ENCODE measurements around the gene MRE11. TPM values are rescaled to one million over a fixed set of nuclear protein-coding genes. Genes with fewer than 3 reads are reported as not detected.
"Not testable (repeated sequence)": the region's sequence is repeated elsewhere in the genome, so short reads cannot be mapped to it uniquely, and the experiment has no call there.

The MRE11 gene
- total RNA-seq, 1 donor from 2014 or later = 12.3 TPM

DNA sequence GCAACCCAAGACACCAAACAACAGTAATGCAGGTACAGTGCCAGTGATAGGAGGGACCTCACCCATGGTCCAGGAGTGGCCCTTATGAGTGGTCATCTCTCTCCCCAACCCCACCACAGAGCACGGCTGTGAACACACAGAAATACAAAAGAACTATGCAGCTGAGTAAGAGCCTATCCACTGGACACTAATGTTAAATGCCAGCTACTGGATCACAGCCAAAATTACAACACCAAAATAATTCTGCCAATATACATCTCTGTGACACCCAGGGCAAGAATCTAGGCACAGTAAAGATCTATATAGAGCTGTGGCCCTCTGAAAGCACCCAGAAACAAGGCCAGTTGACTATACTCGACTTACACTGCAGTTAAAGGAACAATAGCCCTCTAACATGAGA lies 69.6 kb downstream of the MRE11 start:
- DNase-seq (ENCODE audit: low read depth in 2 of 2) = no peak

DNA sequence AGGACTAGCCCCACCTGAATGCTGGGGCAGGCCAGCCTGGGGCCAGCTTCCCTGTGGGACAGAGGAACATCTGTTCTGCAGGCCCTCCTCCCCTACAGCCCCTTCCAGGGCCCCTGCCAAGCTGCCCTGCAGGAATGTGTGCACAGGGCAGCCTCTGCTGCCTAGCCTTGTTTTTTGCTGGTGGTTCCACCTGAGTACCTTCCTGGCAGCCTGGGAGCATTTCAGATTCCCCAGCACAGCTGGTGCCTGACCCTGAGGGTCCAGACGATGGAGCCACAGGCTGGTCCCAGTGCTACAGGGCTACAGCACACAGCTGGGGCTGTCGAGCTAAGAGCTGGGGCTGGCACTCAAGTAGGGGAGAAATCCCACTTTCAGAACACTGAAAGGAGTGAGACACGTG lies 70.1 kb downstream of the MRE11 start:
- DNase-seq (ENCODE audit: low read depth in 2 of 2) = no peak

DNA sequence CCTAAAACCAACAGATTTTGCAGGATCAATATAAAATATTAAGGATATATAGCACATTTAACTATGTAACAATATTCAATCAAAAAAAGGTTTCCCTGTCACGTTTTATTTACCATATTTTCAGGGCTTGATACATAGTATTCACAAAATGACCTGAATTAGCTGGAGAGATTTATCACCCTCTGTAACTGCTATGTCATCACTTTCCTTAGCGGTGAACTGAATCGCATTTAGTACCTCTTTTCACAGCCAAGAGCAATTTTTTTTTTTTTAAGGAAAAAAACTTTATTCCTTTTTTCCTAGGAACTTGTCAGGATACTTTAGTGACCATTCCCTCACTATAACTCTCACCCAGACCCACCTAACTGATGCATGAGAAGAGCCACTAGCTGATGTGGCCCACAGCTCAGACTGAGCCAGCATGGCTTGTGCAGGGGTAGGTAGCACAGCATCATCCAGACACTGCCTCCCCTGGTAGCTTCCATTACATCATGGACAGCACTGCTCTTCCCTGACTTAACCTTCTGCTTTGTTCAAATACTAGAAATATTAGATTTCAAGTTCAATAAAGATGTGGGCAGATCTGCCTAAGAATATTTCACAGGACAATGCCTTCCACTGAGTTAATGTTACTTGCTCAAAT lies 75.4 kb downstream of the MRE11 start:
- DNase-seq (ENCODE audit: low read depth in 2 of 2) = no peak

DNA sequence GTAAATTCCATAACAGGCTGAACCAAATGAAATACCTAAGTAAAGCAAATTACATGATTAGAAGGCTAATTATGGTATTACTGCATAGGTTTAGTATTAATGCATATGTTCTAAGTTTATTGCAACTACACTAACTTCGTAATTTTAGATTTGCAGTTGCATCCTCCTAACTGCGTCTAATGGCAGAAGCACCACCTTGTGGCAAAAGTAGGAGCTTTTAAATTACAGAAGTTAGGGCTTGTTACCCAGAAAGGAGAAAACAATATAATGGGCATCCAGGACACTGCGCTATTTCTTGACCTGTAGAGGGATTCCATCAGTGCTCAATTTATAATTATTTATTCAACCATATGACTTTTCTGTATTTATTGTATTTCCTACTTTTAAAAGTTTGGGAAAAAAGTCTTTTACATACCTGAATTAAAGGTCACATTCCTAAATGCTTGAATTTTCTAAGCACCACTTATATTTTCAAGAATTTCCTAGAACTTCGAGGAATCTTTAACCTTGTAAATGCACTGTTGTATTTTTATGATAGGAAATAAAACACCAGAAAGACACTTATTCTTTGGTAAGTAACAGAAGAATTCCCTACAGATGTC lies 76.2 kb downstream of the MRE11 start:
- peak in 1 of 2 donors; percentile 38 for DNase-seq (ENCODE audit: low read depth in 2 of 2)

DNA sequence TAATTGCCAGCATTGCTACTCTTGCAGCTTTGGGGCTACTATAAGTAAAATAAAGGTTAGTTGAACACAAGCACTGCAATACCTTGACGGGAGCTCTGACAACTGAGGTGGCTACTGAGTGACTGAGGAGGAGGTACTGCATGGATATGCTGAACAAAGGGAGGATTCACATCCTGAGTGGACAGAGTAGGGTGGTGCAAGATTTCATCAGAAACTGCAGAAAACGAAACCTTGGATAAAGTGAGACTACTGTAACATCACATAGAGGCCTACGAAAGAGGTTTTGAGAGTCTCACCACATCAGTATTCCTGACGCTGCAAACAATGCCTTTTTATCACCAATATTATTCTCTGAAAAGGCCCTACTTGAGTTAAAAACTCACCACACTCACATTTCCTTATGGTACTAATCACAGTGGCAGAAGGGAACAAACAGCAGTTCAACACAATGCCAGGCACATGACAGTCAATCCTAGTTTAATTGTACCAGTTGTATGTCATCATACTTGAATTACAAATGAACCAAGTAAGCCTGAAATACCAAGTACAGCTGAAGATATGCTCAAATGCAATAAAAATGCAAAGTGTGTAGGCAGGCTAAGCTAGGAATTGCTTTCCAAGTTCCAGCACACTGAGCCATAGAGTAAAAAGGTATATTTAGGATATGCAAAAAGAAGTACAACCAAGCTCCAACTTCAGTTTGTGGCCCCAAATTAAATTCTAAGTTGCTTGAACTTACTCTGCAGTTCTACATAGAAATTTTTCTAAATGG lies 88.4 kb downstream of the MRE11 start:
- DNase-seq (ENCODE audit: low read depth in 2 of 2) = no peak

DNA sequence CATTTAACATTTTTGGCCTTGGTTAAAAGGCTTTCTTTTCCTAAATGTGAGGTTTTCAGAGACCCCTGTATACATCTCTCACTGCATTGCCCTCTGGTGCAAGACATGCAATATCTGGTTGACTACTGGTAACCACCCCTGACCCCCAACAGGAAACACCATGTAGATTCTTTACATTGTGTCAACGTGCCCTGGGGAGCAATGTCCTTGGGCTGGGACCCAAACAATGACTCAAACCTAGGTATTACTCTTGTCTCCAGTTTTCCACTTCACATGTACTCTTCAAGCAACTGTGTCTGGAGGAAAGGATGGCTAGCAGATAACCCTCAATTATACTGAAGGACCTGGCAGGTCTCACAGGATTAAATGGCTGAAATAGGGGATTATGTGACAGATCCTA lies 91.3 kb downstream of the MRE11 start:
- DNase-seq (ENCODE audit: low read depth in 2 of 2) = no peak

DNA sequence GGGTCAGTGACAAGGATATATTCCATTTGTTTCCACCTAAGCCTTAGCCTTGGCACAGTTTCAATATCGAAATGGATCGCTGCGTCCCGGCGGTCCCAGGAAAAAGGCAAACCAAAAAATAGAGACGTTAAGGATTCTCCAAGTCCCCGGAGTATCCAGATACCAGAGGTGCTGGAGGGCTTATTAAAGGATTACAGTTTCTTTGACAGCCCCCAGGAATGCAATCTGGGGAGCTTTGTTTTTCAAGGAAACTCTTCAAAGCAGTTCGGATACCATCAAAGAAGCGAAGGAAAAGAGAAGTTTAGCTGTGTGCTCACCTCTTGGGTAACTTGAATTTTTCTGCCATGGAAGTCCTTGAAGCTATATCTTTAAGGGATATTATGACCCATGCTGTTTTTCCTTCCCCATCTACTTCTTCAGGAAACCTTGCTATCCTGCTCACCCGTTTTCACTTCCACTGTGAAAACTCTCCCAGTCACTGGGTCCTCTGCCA lies 91.8 kb downstream of the MRE11 start:
- no peak for DNase-seq (ENCODE audit: low read depth in 2 of 2)

DNA sequence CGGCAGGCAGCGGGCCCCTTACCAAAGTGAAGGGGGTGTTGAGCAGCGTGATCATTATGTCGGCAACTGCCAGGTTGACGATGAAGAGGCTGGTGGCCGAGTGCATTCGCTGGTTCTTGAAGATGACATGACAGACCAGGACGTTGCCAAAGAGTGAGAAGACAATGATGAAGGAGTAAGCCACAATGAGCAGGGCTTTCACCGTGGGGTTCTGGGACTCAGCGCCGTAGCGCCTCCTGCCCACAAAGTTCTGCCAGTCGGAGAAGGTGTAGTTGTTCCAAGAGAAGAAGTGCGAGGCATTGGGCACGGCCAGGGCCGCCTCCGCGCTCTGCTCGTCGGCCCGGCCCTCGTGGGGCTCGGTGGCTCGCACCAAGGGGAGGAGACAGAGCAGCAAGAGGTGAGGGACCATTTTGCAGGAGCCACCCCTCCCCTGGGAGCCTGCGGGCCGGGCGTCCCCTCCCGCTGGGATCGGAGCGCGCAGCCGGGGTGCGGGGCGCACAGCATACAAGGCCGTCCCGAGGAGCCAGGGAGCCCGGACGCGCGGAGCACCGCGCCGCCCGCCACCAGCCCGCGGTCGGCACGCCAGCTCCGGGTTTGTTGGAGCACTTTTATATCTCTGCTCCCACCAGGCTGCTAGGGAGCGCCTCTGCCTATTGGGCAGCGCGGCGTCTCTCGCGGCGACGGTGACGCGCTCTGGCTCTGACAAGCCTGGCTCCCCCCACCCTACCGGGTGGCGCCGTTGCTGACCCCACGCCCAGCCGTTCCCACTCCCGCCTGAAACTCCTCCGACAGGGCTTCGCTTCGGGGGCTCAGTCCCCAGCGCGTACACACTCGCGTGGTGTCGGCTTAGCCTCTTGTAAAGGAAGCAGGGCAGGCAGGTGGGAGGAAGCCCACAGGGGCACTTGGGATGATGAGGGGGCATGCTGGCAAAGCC lies 92.5 kb downstream of the MRE11 start, which contains the start of gene GPR83:
Gene GPR83, minus strand, starts transcription at position 581 of the 934 bp plus-strand sequence. Its CDS starts 172 bp downstream, at position 409.
- DNase-seq (ENCODE audit: low read depth in 2 of 2) = peak in 1 of 2 donors; percentile 29

DNA sequence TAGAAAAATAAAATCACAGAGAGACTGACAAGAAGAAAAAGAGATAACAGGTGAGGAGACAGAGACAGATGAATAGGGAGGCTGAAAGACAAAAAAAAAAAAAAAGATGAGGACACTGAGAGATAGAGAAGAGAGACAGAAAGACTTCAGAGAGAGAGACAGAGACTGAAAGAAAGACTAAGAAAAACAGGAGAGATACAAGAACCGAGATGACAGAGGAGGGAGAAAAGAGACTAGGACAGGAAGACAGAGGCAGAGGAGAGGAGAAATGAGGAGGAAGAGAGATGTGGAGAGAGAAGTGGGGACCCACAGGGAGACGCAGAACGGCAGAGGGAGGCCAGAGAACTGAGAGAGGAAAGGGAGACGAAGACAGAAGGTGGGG lies 93.2 kb downstream of the MRE11 start:
- DNase-seq (ENCODE audit: low read depth in 2 of 2) = no peak

DNA sequence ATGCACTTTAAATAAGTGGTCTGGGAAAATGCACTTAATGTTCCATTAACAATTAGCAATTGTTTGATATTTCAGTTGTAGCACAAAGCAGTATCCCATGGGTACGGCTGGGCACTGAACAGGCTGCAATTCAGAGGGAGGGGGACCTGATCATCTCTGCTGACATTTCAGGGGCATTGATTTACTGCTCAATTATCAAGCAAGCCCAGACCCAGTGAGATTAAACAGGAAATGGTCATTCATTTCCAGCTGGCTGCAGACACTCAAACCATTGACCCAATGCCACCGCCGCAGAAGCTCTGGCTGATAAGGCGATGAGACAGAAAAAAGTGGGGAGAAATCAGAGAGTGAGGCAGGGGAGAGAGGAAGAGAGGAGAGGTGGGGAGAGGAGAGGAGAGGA lies 93.6 kb downstream of the MRE11 start:
- peak in 1 of 2 donors; percentile 13 for DNase-seq (ENCODE audit: low read depth in 2 of 2)

DNA sequence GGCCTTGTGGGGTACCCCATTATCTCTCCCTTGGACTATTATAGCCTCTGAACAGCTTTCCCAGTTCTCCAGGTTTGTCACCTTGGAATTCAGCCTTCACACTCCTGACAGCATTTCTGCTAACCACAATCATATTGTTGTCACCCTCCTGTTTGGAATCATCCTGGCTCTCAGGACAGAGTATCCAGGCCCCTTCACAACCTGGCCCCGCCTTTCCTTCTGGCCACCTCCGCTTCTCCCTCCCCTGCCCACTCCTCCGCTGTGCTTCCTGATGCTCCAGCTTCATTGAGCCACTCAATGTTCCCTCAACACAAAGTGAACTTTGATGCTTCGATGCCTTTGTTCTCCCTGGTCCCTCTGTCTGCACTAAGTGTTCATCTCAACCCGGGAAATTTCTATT lies 95.5 kb downstream of the MRE11 start:
- DNase-seq (ENCODE audit: low read depth in 2 of 2) = no peak

DNA sequence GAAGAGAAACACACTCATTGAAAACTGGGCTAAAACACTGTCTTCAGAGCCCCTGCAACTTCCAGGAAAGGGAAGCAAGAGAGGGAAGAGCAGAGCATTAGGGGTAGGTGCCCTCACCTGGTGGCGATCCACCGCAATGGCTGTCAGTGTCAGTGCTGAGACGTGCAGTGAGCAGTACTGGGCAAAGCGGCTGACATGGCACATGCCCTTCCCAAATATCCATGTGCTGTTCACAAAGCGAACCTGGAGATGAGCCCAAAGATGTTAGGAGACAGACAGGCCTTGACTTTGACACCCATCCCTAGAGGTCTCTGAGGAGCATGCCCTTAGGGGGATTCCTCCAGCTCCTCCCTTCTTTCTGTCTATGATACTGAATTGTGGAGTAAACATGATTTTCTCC lies 97.4 kb downstream of the MRE11 start:
- DNase-seq (ENCODE audit: low read depth in 2 of 2) = no peak

DNA sequence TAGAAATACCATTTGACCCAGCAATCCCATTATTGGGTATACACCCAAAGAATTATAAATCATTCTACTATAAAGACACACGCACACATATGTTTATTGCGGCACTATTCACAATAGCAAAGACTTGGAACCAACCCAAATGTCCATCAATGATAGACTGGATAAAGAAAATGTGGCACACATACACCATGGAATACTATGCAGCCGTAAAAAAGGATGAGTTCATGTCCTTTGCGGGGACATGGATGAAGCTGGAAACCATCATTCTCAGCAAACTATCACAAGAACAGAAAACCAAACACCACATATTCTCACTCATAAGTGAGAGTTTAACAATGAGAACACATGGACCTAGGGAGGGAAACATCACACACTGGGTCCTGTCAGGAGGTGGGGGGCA lies 101.7 kb downstream of the MRE11 start:
- DNase-seq (ENCODE audit: low read depth in 2 of 2) = not testable (repeated sequence)

DNA sequence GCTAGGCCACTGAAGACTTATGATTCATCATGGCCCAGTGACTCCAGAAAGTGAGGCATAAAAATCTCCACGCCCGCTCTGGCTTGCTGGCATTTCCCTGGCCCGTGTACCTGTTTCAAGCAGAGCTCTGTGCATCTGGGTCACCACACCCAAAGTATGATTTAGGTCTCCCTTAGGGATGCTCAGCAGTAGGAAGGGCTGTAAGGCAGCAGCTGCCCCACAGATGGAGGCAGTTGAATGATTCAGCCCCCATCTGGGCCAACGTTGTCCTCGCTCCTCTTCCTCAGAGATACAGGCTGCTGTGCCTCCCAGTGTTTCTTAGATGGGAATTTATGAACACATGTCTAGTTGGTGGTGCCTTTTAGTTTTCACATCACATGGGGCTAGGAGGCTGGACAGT lies 114.0 kb downstream of the MRE11 start:
- DNase-seq (ENCODE audit: low read depth in 2 of 2) = no peak

DNA sequence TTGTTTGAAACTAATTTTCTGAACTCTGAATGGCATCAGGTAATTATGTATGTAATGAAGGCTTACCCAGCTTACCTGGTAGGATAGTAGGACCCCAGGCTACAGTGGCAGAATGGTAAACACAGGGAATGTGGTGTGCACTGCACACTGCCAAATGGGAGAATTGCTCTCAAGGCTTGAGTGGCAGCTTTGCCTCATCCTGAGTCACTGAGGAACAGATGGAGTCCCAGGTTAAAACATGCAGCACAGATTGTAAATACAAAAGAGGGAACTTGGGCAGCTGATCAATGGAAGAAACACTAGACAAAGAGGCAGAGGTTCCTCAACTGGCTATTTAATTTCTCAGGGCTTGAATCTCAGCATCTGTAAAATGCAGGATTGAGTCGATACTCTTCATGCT lies 116.8 kb downstream of the MRE11 start:
- no peak for DNase-seq (ENCODE audit: low read depth in 2 of 2)

DNA sequence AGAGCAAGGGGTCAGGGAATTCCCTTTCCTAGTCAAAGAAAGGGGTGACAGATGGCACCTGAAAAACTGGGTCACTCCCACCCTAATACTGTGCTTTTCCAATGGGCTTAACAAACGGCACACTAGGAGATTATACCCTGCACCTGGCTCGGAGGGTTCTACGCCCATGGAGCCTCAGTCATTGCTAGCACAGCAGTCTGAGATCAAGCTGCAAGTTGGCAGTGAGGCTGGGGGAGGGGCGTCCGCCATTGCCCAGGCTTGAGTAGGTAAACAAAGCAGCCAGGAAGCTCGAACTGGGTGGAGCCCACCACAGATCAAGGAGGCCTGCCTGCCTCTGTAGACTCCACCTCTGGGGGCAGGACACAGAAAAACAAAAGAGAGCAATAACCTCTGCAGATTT lies 123.1 kb downstream of the MRE11 start:
- not testable (repeated sequence) for DNase-seq (ENCODE audit: low read depth in 2 of 2)

Other genes with a start within 250 kb of the MRE11 start
- not detected in 2 replicates for gene IZUMO1R, start 189.3 kb downstream of the MRE11 start, total RNA-seq
- gene GPR83, start 92.4 kb downstream of the MRE11 start, total RNA-seq = under 0.01 TPM in 1 of 2 replicates, not detected in the other
- 7.7 and 9.4 TPM in 2 replicates for gene ANKRD49, start 140 bp upstream of the MRE11 start, total RNA-seq
- gene C11orf97, start 18.6 kb upstream of the MRE11 start, total RNA-seq = not detected in 2 replicates
- 3.7 and 6.1 TPM in 2 replicates for gene FUT4, start 50.1 kb upstream of the MRE11 start, total RNA-seq
- gene PIWIL4, start 73.5 kb upstream of the MRE11 start, total RNA-seq = 0.51 and 0.76 TPM in 2 replicates

All from dermis microvascular lymphatic vessel endothelial cell (primary cell).